Activated CD8-positive, alpha-beta memory T cell treated with anti-CD3 and anti-CD28 coated beads, Interleukin-2, amount 50 U/mL, for 48 hours (primary cell): ENCODE results near the gene PPP1R12B.
"Not testable (repeated sequence)": the region's sequence is repeated elsewhere in the genome, so short reads cannot be mapped to it uniquely, and the experiment has no call there.

Experiments used
- DNase-seq: peaks from one replicate; pipeline ENCODE4 v3.0.0-alpha.2; 2020

Gene PPP1R12B

DNA sequence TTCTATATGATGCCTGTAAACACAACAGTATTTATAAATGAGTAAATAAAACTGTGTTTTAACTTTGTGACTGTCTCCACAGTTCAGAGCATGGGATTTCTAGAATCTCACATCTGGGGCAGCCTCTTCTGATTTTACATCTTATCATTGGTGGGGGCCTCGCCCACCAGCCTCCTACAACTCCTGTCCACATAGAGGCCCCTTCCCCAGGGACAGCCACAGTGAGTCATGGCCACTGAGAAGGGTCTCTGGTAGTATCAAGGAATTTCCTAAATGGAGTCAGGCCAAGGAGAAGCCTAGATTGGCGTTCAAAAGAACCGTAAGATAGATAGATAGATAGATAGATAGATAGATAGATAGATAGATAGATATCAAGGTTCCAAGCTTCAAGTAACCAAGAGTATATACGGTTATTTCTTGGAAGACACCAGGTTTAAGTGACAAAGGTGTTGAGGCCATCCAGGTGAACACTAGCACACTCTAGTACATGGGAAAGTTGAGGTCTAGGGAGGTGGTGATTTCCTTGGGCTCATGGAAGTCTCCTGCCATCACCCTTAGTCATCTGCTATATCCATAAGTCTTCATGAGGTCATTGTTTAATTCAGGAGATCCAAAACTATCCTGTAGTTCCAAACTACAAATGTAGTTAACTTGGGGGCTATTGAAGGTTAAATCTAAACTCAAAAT is 240.1 kb downstream of the PPP1R12B start:
- no peak for DNase-seq

DNA sequence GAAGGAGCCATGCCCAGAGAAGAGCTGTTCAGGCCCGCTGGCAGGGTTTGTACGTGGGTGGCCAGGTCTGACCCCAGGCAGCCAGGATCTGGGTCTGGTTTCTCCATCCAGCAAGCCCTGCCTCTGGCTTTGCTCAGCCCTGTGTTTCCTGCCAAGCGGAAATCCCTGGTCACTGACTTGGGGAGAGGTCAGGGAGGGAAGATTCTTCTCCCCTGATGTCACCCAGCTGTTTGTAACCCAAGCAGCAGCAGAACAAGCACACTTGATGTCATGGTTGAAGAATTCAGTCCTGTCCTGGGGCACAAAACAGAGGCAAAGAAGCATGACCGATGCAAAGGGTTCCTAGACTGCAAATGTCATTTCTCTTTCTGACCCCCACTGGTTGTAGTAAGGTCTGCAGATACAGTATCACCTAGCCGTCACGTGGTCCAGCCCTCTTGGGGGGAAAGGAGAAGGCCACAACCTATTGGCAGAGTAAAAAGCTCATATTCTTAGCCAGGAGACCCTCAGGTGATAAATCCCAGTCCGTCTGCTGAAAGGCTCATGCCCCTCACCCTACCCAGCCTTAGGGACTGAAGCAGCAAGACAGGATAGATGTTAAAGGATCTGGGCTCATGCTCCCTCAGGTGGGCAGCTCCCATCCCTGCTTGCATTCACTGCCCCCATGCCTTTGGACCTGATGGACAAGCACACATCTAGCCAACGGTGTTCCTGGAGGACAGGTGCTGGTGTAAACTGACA is 240.9 kb downstream of the PPP1R12B start:
- no peak for DNase-seq

DNA sequence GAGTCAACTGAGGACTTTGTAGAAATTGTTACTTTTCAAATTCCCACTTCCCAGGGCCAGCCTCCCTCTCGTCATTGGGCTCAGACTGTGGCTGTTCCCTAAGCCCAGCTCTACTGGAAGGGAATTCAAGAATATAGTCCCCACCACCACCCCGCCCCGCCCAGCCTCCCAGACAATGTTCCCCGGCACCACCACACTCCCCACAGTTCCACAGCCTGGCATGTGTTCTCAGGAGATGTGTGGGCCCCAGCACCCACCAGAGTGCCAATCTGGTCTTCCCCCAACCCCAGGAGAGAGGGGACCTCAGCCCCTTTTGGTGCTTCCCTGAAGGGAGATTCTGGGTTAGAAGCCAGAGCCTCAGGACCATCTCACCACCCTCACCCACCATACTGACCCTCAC is 241.6 kb downstream of the PPP1R12B start:
- DNase-seq, result no peak

DNA sequence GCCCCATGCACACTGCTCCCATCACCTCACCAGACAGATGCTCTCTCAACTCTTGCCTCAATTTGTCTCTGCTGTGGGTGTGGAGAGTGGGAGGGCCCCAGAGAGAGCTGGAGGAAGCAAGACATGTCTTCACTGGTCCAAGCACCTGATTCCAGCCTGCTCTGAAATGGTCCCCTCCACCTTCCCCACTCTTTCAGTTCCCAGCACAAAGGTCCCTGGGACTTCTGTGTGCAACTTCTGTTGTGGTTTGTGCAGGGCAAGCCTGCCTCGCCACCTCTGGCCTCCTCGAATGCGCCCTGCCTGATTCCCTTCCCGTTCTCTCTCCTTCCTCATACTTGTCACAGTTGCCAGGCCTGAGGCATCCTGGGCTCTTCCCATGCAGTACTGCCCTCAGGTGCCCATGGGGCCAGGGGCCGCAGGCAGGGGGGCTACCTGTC is 242.5 kb downstream of the PPP1R12B start:
- no peak for DNase-seq

DNA sequence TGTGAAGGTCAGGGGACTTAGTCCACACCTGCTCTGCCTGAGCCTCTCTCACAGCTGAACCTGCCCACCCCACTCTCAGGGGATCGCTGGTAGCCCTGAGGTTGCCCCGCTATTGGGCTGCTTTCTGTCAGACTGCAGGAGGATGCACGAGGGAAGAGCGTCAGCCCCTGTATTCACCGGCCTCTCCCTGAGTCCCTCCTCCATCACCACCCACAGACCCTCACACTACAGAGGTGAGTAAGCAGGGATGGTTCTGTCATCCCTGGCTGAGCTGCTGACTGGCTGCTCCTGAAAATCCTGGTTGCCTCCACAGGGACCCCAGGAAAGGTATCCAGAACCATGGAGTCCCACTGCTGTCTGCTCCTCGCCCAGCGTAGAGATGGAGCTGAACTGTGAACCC is 243.0 kb downstream of the PPP1R12B start:
- no peak for DNase-seq

DNA sequence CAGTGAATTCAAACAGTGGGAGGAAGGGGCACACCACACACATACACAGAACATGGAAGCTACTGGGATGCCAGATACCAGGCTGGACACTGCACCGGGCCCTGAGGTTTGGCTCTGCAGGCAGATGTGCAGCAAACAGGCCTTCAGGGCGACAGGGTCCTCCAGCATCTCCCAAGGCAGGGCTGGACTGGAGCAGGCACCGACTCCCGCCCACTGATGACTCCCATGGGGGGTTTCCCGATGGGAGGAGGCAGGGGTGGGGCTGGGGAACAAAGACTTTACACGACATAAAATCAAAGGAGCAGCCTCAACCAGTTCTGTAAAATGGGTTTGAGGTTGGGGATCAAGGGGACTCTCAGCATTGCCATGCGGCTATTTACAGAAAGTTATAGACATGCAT is 243.6 kb downstream of the PPP1R12B start:
- no peak for DNase-seq

DNA sequence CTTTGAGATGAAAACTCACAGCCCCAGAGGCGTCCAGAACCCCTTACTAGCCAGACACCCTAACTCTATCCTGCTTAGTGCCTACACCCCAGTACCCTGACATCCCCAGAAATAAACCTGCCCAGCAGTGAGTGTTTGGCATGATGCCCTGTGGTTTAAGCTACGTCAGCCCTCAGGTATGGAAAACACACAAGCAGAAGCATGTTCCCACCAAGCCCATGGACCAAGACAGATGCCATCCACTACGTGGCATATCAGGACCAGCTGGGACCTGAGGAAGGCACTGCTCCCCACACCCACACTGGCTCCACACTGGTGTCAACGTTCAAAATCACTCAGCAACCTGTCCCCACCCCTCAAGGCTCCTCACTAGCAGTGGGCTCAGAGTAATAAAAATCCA is 245.3 kb downstream of the PPP1R12B start:
- DNase-seq, result no peak

DNA sequence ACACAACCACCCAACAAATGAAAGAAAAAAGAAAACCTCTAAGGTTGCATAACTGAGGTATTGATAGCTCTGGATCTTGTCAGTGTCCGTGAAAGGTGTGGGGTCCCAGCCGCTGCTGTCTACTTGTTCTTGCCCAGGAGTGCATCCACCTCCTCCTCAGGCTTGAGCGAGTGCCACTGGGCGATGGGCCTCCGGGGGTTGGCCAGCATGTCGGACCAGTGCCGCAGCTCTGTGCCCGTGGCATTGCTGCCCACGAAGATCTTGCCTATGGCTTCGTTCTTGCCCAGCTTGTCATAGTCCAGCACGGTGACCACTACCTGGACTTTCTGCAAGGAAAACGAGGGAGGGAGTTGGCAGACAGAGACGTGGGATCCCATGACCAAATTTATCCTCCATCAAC is 248.1 kb downstream of the PPP1R12B start:
- DNase-seq, result no peak

DNA sequence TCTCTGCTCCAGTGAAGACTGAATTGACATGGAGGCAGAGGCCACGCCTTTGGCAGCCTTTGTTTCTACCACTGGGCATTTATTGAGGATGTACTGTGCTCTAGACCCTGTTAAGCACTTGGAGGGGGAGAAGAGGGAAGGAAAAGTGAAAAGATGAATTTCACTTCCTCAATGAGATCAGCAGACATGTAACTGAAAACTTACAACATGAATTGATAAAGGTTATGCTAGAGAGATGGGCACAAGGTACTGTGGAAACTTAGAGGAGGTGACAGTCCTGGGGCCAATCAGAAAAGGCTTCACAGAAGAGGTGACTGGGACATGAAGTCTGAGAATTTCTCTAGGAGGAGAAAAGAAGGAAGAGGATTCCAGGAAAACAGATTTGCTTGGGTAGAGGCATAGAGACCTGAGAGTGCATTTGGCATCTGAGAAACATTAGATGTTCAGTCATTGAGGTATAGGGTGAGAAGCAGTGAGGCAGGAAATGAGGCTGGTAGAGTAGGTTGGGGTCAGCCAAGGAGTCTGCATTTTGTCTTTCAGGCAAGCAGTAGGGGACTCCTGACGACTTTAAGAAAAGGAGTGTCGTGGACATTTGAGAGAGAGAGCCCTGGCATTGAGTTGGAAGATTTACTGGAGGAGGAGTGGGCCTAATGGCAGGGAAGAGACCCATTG is 248.7 kb downstream of the PPP1R12B start:
- no peak for DNase-seq

DNA sequence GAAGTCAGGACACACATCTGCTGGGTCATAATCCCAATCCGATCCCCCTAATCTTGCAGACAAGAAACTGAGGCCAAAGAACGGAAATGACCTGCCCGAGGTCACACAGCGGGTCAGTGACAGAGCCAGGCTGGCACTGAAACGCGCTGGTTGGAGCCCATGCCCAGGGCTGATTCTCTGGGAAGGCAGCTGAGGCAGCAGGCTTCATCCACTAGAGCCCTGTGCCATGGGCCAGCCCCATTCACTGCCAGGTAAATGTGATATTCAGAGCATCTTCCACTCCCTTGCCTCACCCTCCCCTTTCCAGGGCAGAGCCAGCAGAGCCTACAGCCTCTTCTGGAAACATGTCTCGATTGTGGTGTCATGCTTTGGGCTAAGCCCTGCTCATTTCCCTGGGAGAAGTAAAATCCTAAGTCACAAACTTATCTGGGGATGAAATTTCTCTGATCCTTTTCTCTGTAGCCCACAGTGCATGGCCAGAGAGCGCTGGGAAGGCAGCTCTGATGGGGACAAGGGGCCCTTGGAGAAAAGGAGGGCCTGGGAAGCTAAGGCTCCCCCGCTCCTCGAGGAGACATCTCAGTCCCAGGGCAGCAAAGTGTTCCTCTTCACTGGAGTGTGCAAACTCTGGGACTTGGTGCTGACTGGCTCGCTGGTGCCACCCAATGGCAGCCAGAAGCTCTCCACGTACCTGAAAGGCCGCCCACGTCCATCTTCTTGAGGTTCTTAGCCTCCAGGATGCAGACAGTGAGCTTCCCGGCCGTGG is 251.4 kb downstream of the PPP1R12B start:
- peak; percentile 65 for DNase-seq

DNA sequence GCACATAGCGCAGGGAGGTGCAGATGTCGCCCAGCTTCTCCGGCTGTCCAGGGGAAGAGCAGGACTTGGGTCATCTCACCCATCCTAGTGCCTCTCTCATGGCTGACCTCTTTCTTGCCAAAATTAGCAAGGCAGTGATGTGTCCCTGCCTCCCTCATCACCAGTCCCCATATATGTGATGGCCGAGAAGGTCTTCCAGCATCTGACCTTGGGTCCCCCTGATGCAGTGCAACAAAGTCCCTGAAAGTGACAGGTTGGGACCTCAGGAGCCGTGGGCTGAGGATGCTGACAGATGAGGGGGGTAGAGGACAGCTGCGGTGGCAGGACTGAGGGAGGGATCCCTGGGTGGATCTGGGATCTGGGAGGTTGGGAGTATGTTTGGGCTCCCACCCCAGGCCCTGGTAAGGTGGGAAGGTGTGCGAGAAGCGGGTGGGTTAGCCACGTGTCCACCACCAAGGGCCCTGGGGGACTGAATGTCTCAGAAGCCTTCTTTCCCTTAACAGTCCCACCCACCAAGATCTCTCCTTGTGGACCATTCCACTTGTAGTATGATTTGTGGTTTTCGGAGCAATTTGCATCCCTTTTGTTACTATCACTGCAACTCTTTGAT is 252.0 kb downstream of the PPP1R12B start:
- no peak for DNase-seq

DNA sequence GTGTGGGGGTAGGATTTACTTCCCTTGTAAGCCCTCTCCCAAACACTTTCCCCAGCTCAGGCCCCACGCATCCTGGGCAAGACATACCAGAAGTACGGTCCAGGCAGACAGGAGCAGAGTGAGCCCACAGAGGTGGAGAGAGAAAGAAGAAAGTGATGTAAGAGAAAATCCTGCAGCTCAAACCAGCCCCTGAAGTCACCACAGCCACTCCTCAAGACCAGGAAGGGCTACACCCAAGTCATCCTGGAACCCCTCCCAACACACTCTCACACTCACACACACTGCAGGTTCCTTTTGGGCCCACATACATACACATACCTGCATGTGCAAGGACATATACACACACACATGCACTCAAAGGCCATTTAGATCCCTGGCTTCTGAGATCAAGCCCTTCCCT is 254.9 kb downstream of the PPP1R12B start:
- no peak for DNase-seq

DNA sequence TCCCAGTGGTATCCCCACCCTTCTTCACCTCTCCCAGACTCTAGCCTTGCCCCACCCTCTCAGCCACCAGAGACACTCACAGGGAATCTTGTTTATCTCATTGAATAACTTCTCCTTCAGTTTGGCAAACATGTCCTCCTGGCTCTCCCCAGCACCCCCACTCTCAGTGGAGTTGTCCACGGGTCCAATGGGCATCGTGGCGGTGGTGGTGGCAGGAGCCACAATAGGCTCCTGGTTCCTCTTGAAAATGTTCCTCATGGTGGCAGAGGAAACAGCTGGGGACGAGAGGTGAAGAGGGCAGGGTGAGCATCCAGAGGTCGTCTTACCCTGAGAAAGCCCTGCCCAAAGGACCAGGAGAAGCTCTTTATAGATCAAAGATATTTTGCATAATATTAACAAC is 257.0 kb downstream of the PPP1R12B start:
- no peak for DNase-seq

DNA sequence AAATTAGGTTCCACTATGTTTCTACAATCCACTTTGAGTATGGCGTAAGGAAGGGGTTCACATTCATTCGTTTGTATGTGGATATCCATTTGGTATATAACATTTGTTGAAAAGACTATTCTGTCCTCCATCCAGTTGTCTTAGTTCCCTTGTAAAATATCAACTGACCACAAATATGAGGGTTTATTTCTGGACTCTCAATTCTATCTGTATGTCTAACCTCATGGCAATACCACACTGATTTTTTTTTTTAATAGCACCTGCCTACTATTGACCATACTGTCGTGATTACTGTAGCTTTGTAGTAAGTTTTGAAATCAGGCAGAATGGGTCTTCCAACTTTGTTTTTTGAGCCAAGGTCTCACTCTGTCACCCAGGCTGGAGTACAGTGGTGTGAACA is 263.5 kb downstream of the PPP1R12B start:
- not testable (repeated sequence) for DNase-seq

DNA sequence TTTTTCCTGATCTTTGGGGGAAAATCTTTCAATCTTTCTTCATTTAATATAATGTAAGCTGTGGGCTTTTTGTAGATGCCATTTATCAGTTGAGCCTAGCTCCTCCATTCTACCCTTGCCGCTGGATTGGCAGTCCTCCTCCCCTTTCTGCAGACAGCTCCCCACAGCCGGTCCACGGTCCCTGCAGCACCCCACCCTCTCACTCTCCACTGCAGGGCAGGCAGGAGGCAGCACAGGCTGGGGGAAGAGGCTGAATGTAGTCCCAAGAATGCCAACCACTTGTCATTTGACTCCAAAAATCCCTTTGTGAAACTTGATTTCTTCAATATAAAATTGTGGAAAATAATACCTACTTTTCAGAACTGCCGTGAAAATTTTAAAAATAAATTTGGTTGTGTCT is 265.1 kb downstream of the PPP1R12B start:
- no peak for DNase-seq

DNA sequence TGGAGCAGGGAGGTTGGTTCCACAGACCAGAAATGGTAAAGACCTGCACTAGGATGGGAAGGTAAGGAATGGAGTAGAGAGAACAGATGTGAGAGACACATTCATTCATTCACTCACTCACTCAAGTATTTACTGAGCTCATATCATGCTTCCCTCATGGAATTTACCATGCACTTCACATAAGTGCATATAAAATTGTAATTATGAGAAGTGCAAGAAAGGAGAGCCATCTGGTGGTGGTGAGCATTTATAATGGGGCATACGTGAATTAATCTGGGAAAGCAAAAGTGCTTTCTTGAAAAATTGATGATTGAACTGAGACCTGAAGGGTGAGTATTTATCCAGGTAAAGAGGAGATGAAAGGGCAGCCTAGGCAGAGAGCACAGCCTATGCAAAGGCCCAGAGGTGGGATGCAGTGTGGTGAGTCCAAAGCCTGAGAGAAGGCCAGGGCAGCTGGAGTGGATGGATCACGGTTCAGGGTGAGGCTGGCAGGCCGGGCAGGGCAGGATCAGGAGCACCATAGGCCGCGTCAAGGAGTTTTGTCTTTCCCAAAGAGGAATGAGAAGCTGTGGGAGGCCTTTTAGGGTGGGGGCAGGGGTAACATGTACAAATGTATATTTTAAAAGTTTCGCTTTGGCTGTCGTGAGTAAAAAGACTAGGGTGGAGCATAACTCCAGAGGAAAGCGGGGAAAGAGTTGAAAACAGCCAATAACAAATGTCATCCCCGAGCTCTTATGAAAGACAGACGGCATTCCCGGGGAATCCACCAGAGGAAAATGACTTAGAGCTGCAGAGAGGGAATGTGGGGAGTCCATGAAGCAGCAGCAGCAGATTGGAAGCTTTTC is 266.1 kb downstream of the PPP1R12B start:
- DNase-seq, result not testable (repeated sequence)

DNA sequence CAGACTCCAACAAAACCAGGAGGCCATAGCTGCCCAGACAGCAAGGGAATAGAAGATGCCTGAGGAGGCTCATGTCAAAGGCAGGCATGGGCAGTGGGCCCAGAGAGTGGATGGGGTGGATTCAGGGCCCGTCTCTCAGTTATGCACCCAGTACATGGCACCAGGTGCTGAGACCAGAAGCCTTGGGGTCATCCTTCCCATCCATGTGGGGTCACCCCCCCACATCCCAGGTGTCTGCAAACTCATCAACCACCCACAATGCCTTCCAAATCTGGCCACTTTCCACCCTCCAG is 266.7 kb downstream of the PPP1R12B start:
- DNase-seq, result not testable (repeated sequence)

DNA sequence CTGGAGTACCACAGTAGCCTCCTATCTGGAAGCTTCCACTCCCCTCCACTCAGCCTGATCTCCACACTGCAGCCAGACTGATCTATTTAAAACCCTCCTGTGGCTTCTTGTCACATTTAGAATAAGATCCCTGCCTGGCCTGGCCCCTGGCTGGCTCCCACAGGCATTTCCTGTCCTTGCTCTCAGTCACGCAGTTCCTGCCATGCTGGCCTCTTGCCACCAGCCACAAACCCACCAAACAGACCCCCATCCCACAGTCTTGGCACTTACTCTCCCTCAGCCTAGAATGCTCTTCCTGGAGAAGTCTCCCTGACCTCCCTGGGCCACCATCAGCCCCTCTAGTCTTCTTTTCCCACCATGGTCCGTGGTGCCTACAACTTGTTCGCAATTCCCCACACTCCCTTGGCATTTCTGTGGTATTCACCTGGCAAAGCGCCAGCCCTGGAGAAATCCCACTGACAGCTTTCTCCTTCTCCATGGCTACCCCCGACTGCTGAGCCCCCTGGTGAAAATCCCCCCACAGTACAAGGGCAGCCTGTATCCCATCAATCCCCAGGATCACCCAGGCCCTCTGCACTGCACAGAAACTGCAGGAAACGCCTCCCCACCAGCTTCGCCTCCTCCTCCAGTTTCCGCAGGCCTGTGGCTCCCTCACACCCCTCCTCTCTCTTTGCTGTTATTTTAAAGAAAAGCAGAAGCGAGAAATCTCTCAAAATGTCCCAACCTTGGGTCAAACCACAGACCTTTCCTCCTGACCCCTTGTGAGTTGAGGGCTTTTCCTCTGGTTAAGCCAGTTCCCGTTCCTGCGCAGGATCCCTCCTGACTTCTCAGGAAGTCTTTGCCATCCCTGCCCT is 267.2 kb downstream of the PPP1R12B start:
- DNase-seq, result no peak

DNA sequence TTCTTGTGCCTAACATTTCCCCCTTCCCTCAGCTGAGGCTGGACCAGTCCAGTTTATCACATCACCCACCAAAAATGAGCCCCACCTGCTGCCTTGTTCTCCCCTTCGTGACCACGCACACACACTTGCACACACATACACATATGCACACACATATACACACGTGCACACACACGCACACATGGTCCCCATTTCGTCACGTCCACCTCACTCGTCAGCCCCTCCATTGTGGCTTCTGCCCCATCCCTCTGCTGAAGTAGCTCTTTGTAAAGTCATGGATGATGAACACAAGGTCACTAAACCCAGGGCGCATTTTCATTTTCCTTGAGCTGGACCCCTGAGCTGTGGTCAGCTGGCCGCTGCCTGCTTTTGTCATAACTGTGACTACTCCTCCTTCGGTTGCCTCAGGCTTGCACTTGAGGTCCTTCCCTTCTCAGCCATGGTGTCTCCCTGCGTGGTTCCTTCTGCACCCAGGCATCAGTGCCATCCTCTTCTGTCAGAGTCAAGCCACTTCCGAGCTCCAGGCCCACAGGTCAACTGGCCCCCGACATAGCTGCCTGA is 267.9 kb downstream of the PPP1R12B start:
- DNase-seq, result no peak

DNA sequence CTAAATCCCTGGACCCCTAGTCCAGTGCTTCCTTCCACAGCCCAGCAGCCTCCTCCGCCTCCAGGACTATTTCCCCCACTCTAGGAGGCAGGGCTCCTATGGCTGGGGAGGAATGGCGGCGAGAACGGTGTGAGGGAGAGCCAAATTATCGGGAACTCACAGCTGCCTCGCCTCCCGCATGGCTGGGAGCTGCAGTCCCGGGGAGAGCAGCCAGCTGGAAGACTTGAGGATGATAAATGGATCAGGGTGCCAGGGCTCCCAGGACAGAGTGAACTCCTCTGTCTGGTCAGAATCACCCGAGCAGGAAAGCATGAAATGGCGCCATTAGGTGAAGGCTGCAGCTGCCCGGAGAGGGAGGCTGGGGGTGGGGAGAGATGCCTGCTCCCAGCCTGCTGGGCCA is 270.5 kb downstream of the PPP1R12B start:
- not testable (repeated sequence) for DNase-seq

DNA sequence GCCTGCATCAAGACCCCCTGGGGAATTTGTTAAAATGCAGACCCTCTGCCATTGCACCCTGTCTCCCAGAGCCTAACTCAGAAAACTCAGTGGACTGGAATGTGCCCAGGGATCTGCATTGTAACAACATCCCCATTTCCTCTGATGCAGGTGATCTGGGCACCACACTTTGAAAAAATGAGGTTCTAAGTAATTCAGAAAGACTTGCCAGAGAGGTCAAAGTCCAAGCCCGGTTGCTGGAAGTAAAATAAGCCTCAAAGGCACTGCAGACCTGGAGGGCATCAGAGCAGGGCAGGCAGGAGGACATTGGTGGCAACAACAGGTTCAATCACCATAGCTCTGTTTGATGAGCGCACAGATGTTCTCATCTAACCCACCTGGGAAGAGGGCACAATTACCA is 271.0 kb downstream of the PPP1R12B start:
- DNase-seq, result no peak
